Thyroid gland (tissue), 4 donors: Measurements from ENCODE around the gene NAV2. TPM values are rescaled to one million over a fixed set of nuclear protein-coding genes. Genes with fewer than 3 reads are reported as not detected.

Experiments
- DNase-seq, 2 donors: peaks; one replicate each; pipeline ENCODE4 v3.0.0-alpha.2; 2019
- H3K27ac ChIP-seq, 3 donors: fragments of 200-600 bp; sonication (generic); 1 replicate in 2 of 3; 2 replicates in 1 of 3; pipeline ENCODE4 v1.5.1; 2016 to 2019; ENCODE audit warnings: mild to moderate bottlenecking in 1 of 3, moderate library complexity in 1 of 3
- H3K27me3 ChIP-seq: fragments of 200-600 bp; sonication (generic); one replicate; pipeline ENCODE4 v1.5.1; 2019
- H3K36me3 ChIP-seq, 2 donors: fragments of 200-600 bp; sonication (generic); one replicate each; pipeline ENCODE4 v1.5.1; 2016 to 2019
- H3K4me1 ChIP-seq, 2 donors: fragments of 200-600 bp; sonication (generic); one replicate each; pipeline ENCODE4 v1.5.1; 2017 to 2019
- H3K4me3 ChIP-seq, 3 donors: fragments of 200-600 bp; sonication (generic); replicated peaks in 1 of 3; 1 replicate in 2 of 3; 2 replicates in 1 of 3; pipeline ENCODE4 v1.5.1; 2016; ENCODE audit warnings: mild to moderate bottlenecking in 1 of 3
- H3K9me3 ChIP-seq: fragments of 200-600 bp; sonication (generic); one replicate; pipeline ENCODE4 v1.5.1; 2017
- POLR2A ChIP-seq, 2 donors: fragments of 450-650 bp; IDR thresholded peaks; one replicate each; pipeline ENCODE4 v1.6.1; 2017; ENCODE audit warnings: antibody characterized with exemption in 2 of 2, mild to moderate bottlenecking in 2 of 2, moderate library complexity in 1 of 2
- WGBS, 2 donors: methylation state at CpG; one replicate each; pipeline ENCODE4 v1.1.5; 2017; 5-methylcytosine and 5-hydroxymethylcytosine counted together
- intact Hi-C: fragments of 100-400 bp; cut with DNase I; formaldehyde crosslinking; loops from one replicate; pipeline ENCODE4 v1.15.1; 2023
- total RNA-seq, 4 donors: library from RNA; depleted of rRNA; stranded (reverse); fragments of >200 nt; gene quantifications; one replicate each; pipeline ENCODE4 v1.2.3, GENCODE V29; 2016
- TF ChIP-seq, protein P1 (sequence below), 6 experiments: fragments of 200-600 bp in 3 of 6; fragments of 450-650 bp in 3 of 6; sonication (generic) in 3 of 6; IDR thresholded peaks; one replicate each; pipeline ENCODE4 v1.5.1; 2016 to 2019; ENCODE audit warnings: antibody characterized with exemption in 6 of 6, mild to moderate bottlenecking in 2 of 6, inconsistent platforms in 1 of 6, moderate library complexity in 1 of 6

NAV2 gene
- total RNA-seq, 4 donors from 2014 or later = 34.8 to 88.6 (median 54.5) TPM

DNA sequence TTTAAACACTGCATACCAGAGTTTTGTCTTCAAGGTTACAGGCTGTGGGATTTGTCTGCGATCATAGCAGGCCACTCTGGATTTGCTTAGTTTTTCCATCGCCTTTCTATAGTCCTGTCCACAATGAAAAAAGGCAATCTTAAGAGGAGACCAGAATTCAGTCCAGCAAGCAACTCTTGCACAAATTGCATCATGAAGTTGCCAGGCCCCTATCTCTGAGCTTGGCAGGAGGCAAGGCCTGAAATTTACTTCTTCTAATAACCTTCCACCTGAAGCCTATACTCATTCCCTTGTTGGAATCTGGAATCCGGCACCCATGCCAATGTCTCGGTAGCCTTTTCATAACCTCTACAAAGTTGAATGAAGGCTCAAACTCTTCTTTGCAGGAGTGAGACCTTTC is 100.1 kb downstream of the NAV2 start:
- no peak overlapping the region for H3K4me3 ChIP-seq
- DNase-seq = no peak
- no peak for TF ChIP-seq POLR2A (IDR thresholded peaks at IDR 0.05)
- TF ChIP-seq, protein P1, sequence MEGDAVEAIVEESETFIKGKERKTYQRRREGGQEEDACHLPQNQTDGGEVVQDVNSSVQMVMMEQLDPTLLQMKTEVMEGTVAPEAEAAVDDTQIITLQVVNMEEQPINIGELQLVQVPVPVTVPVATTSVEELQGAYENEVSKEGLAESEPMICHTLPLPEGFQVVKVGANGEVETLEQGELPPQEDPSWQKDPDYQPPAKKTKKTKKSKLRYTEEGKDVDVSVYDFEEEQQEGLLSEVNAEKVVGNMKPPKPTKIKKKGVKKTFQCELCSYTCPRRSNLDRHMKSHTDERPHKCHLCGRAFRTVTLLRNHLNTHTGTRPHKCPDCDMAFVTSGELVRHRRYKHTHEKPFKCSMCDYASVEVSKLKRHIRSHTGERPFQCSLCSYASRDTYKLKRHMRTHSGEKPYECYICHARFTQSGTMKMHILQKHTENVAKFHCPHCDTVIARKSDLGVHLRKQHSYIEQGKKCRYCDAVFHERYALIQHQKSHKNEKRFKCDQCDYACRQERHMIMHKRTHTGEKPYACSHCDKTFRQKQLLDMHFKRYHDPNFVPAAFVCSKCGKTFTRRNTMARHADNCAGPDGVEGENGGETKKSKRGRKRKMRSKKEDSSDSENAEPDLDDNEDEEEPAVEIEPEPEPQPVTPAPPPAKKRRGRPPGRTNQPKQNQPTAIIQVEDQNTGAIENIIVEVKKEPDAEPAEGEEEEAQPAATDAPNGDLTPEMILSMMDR (IDR thresholded peaks at IDR 0.05) = no peak
- 93 to 94% methylated on average over 4 of the region's 4 CpGs for WGBS, 2 donors
- no peak overlapping the region for H3K27ac ChIP-seq
- no peaks in the 10 kb centered on the region for H3K27me3 ChIP-seq
- peaks cover 6 to 31% of the 10 kb centered on the region in 2 donors for H3K4me1 ChIP-seq
- no peaks in the 10 kb centered on the region for H3K9me3 ChIP-seq
- intact Hi-C loops = loop anchor here (10.0 kb wide), 1 partner anchor 248 kb away; no protein-coding TSS in a partner anchor
- H3K36me3 ChIP-seq = no peaks in the 10 kb centered on the region

- H3K4me1 ChIP-seq = peaks cover 10 to 27% of the 10 kb centered on the region in 2 donors
- no peak overlapping the region for H3K27ac ChIP-seq
Measured at GRCh38 chr11:19813158-19813879, 100.7 kb downstream of the NAV2 start.

DNA sequence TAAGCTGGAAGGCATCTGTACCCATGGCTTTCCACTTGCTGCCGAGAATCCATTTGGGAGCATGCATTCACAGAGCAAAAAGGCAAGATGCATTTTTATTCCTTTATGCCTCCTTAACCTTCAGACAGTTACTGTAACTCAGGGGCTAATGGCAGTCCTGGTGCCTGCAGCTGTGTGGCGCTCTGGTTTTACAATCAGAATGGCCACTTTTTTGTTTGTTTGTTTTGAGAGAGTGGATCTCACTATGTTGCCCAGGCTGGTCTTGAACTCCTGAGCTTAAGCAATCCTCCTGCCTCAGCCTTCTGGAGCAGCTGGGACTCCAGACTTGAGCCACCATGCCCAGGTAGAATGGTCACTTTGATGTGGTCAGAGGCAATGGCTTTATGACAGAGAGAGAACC is 101.8 kb downstream of the NAV2 start:
- Histone ChIP-seq H3K9me3 (no peaks in the 10 kb centered on the region), H3K27ac (no peak overlapping the region), H3K4me3 (no peak overlapping the region), H3K36me3 (no peaks in the 10 kb centered on the region), H3K4me1 (peaks cover 14 to 38% of the 10 kb centered on the region in 2 donors), H3K27me3 (no peaks in the 10 kb centered on the region)
- 96 to 100% methylated on average over 2 of the region's 2 CpGs for WGBS, 2 donors
- no peak for DNase-seq
- TF ChIP-seq POLR2A (IDR thresholded peaks at IDR 0.05) = no peak
- TF ChIP-seq, protein P1 (IDR thresholded peaks at IDR 0.05) = no peak
- intact Hi-C loops = loop anchor here (10.0 kb wide), 1 partner anchor 250 kb away; no protein-coding TSS in a partner anchor

More at GRCh38 chr11:19813158-19813879, 100.7 kb downstream of the NAV2 start:
- no peak overlapping the region for H3K4me3 ChIP-seq
- TF ChIP-seq, protein P1 (IDR thresholded peaks at IDR 0.05) = no peak
- TF ChIP-seq POLR2A (IDR thresholded peaks at IDR 0.05) = no peak
- H3K9me3 ChIP-seq = no peaks in the 10 kb centered on the region
- intact Hi-C loops = loop anchor here (10.0 kb wide), 1 partner anchor 249 kb away; no protein-coding TSS in a partner anchor
- WGBS, 2 donors = 90 to 92% methylated on average over 13 of the region's 13 CpGs
- no peak for DNase-seq
- no peaks in the 10 kb centered on the region for H3K36me3 ChIP-seq
- H3K27me3 ChIP-seq = no peaks in the 10 kb centered on the region

DNA sequence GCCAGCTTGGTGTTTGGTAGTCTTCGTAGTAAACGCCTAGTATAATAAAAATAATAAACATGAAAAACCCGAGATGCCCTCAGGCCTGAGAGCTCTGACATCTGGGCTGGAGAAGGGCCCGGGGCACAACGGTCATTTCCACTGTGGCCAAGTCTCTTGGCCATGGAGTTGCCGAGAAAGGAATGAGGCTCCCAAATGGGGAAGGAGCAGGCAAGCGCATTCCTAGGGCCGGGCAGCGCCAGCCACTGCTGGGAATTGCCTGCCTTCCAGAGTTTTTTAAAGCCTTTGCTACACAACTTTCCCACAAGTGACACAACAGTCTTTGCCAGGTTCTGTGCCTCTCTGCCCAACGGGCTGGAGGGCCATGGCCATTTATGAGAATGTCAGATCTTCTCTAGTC is 103.4 kb downstream of the NAV2 start:
- no peak for DNase-seq
- Histone ChIP-seq H3K27me3 (no peaks in the 10 kb centered on the region), H3K9me3 (no peaks in the 10 kb centered on the region), H3K36me3 (no peaks in the 10 kb centered on the region), H3K27ac (no peak overlapping the region), H3K4me1 (peaks cover 21 to 49% of the 10 kb centered on the region in 2 donors), H3K4me3 (no peak overlapping the region)
- no peak for TF ChIP-seq POLR2A (IDR thresholded peaks at IDR 0.05)
- TF ChIP-seq, protein P1 (IDR thresholded peaks at IDR 0.05) = no peak
- 66 to 72% methylated on average over 10 of the region's 10 CpGs for WGBS, 2 donors
- intact Hi-C loops = loop anchor here (10.0 kb wide), 1 partner anchor 251 kb away; no protein-coding TSS in a partner anchor

GRCh38 chr11:19816817-19817216 is 104.2 kb downstream of the NAV2 start:
- H3K27ac ChIP-seq = no peak overlapping the region

More at GRCh38 chr11:19816817-19817216, 104.2 kb downstream of the NAV2 start:
- no peak for DNase-seq
- H3K9me3 ChIP-seq = no peaks in the 10 kb centered on the region
- H3K4me3 ChIP-seq = no peak overlapping the region
- H3K36me3 ChIP-seq = no peaks in the 10 kb centered on the region
- no peaks in the 10 kb centered on the region for H3K27me3 ChIP-seq
- H3K4me1 ChIP-seq = peaks cover 21 to 53% of the 10 kb centered on the region in 2 donors
- WGBS, 2 donors = 38 to 59% methylated on average over 4 of the region's 4 CpGs
- intact Hi-C loops = loop anchor here (10.0 kb wide), 1 partner anchor 252 kb away; no protein-coding TSS in a partner anchor
- TF ChIP-seq, protein P1 (IDR thresholded peaks at IDR 0.05) = no peak
- no peak for TF ChIP-seq POLR2A (IDR thresholded peaks at IDR 0.05)
